Astrocyte (in vitro differentiated cells and primary cell): ENCODE results near the gene SMIM9. TPM values are rescaled to one million over a fixed set of nuclear protein-coding genes. Genes with fewer than 3 reads are reported as not detected.
"Not testable (repeated sequence)": the region's sequence is repeated elsewhere in the genome, so short reads cannot be mapped to it uniquely, and the experiment has no call there.

ENCODE experiments used
- DNase-seq: peaks from one replicate; pipeline ENCODE4 v3.0.0-alpha.2; 2010; ENCODE audit warnings: low read depth
- FAIRE-seq: peaks from 2 replicates; lab custom pipeline; 2011; peaks lifted over from hg19 to GRCh38; lab: Jason Lieb, UNC
- H2AFZ ChIP-seq: 2 replicates; pipeline ENCODE4 v1.6.0; 2012; ENCODE audit warnings: low read depth, low read length, inconsistent platforms
- H3K27ac ChIP-seq: 2 replicates; pipeline ENCODE4 v1.5.1; 2011; ENCODE audit warnings: low read depth, low read length, inconsistent platforms
- H3K27me3 ChIP-seq: 2 replicates; pipeline ENCODE4 v1.6.0; 2011; ENCODE audit warnings: low read length, inconsistent platforms; ENCODE audit not compliant: insufficient read depth
- H3K36me3 ChIP-seq: 2 replicates; pipeline ENCODE4 v1.5.1; 2011; ENCODE audit warnings: low read length, inconsistent platforms; ENCODE audit not compliant: insufficient read depth
- H3K4me1 ChIP-seq: 2 replicates; pipeline ENCODE4 v1.5.1; 2011; ENCODE audit warnings: low read length, inconsistent platforms; ENCODE audit not compliant: insufficient read depth
- H3K4me2 ChIP-seq: 2 replicates; pipeline ENCODE4 v1.6.0; 2012; ENCODE audit warnings: low read length, inconsistent platforms
- H3K4me3 ChIP-seq: 2 replicates; pipeline ENCODE4 v1.5.1; 2011; ENCODE audit warnings: low read depth, mild to moderate bottlenecking, low read length, inconsistent platforms; ENCODE audit not compliant: insufficient read depth
- H3K79me2 ChIP-seq: 2 replicates; pipeline ENCODE4 v1.6.0; 2012; ENCODE audit warnings: mild to moderate bottlenecking, low read length, inconsistent platforms; ENCODE audit not compliant: insufficient read depth
- H3K9ac ChIP-seq: 2 replicates; pipeline ENCODE4 v1.6.0; 2012; ENCODE audit warnings: mild to moderate bottlenecking, low read length, inconsistent platforms
- H3K9me3 ChIP-seq: 2 replicates; pipeline ENCODE4 v1.5.1; 2012; ENCODE audit warnings: low read depth, mild to moderate bottlenecking, low read length, inconsistent platforms; ENCODE audit not compliant: insufficient read depth
- H4K20me1 ChIP-seq: 2 replicates; pipeline ENCODE4 v1.6.0; 2012; ENCODE audit warnings: low read length, inconsistent platforms; ENCODE audit not compliant: insufficient read depth
- H3K27ac Mint-ChIP-seq: one replicate; pipeline ENCODE4 v1.8.0; 2021; ENCODE audit warnings: mild to moderate bottlenecking, mixed read lengths; ENCODE audit not compliant: unreplicated experiment
- H3K27me3 Mint-ChIP-seq: one replicate; pipeline ENCODE4 v1.8.0; 2021; ENCODE audit warnings: low read depth, mixed read lengths; ENCODE audit not compliant: unreplicated experiment
- H3K36me3 Mint-ChIP-seq: one replicate; pipeline ENCODE4 v1.8.0; 2021; ENCODE audit warnings: low read depth, mixed read lengths; ENCODE audit not compliant: unreplicated experiment
- H3K4me1 Mint-ChIP-seq: one replicate; pipeline ENCODE4 v1.8.0; 2021; ENCODE audit warnings: low read depth, mixed read lengths; ENCODE audit not compliant: unreplicated experiment
- H3K4me3 Mint-ChIP-seq: one replicate; pipeline ENCODE4 v1.8.0; 2021; ENCODE audit warnings: mild to moderate bottlenecking, moderate library complexity, mixed read lengths; ENCODE audit not compliant: unreplicated experiment
- H3K9me3 Mint-ChIP-seq: one replicate; pipeline ENCODE4 v1.8.0; 2021; ENCODE audit warnings: mild to moderate bottlenecking, mixed read lengths; ENCODE audit not compliant: unreplicated experiment
- CTCF ChIP-seq: IDR thresholded peaks from 2 replicates; pipeline ENCODE4 v1.5.1; 2011; ENCODE audit warnings: low read depth, mild to moderate bottlenecking, inconsistent platforms, low read length, moderate library complexity; ENCODE audit not compliant: insufficient read depth
- EZH2 ChIP-seq: IDR thresholded peaks from 2 replicates; pipeline ENCODE4 v1.6.1; 2012; ENCODE audit warnings: mild to moderate bottlenecking, low read length, inconsistent platforms; ENCODE audit not compliant: insufficient read depth
- total RNA-seq: library from RNA; stranded (reverse); gene quantifications from 2 replicates; pipeline ENCODE4 v1.2.1, GENCODE V29; 2021

SMIM9 gene
- total RNA-seq, 1 donor from 2014 or later = not detected

- Histone ChIP-seq H3K27ac (no peak overlapping the region), H3K4me2 (no peak overlapping the region), H3K9ac (no peak overlapping the region), H3K9me3 (no peaks in the 10 kb centered on the region), H3K4me3 (no peak overlapping the region), H3K4me1 (no peaks in the 10 kb centered on the region), H4K20me1 (no peaks in the 10 kb centered on the region), H2AFZ (no peak overlapping the region), H3K36me3 (no peaks in the 10 kb centered on the region), H3K79me2 (no peaks in the 10 kb centered on the region), H3K27me3 (no peaks in the 10 kb centered on the region)
- Mint-ChIP-seq H3K27me3 (no peaks in the 10 kb centered on the region), H3K4me3 (no peak overlapping the region), H3K4me1 (no peaks in the 10 kb centered on the region), H3K36me3 (no peaks in the 10 kb centered on the region), H3K9me3 (no peaks in the 10 kb centered on the region), H3K27ac (no peak overlapping the region)
- FAIRE-seq = no peak
- no peak for TF ChIP-seq EZH2
- DNase-seq = no peak
Measured at GRCh38 chrX:154829134-154829533, 5.3 kb downstream of the SMIM9 start.

- no peak overlapping the region for H3K4me3 ChIP-seq
- DNase-seq (no peak), FAIRE-seq (no peak)
- no peak overlapping the region for H3K9ac ChIP-seq
- no peak overlapping the region for H3K4me3 Mint-ChIP-seq
- TF ChIP-seq CTCF (no peak), EZH2 (no peak)
- H3K4me1 Mint-ChIP-seq = no peaks in the 10 kb centered on the region
- no peaks in the 10 kb centered on the region for H4K20me1 ChIP-seq
- H3K79me2 ChIP-seq = no peaks in the 10 kb centered on the region
- H3K36me3 ChIP-seq = no peaks in the 10 kb centered on the region
- H3K4me1 ChIP-seq = no peaks in the 10 kb centered on the region
- H3K36me3 Mint-ChIP-seq = no peaks in the 10 kb centered on the region
- H3K4me2 ChIP-seq = no peak overlapping the region
- no peaks in the 10 kb centered on the region for H3K9me3 Mint-ChIP-seq
- no peak overlapping the region for H3K27ac ChIP-seq
- no peaks in the 10 kb centered on the region for H3K27me3 ChIP-seq
- H3K27ac Mint-ChIP-seq = no peak overlapping the region
- H2AFZ ChIP-seq = no peak overlapping the region
- no peaks in the 10 kb centered on the region for H3K9me3 ChIP-seq
- H3K27me3 Mint-ChIP-seq = no peaks in the 10 kb centered on the region
Measured at GRCh38 chrX:154828016-154828408, 6.5 kb downstream of the SMIM9 start.

- TF ChIP-seq CTCF (no peak), EZH2 (no peak)
- no peak overlapping the region for H2AFZ ChIP-seq
- no peaks in the 10 kb centered on the region for H3K9me3 ChIP-seq
- H3K9ac ChIP-seq = no peak overlapping the region
- Mint-ChIP-seq H3K36me3 (no peaks in the 10 kb centered on the region), H3K4me3 (no peak overlapping the region), H3K27ac (no peak overlapping the region), H3K9me3 (no peaks in the 10 kb centered on the region), H3K27me3 (no peaks in the 10 kb centered on the region), H3K4me1 (no peaks in the 10 kb centered on the region)
- no peaks in the 10 kb centered on the region for H3K4me1 ChIP-seq
- DNase-seq (no peak), FAIRE-seq (peak; percentile 91)
- H3K27ac ChIP-seq = no peak overlapping the region
- H3K27me3 ChIP-seq = no peaks in the 10 kb centered on the region
- H4K20me1 ChIP-seq = no peaks in the 10 kb centered on the region
- no peak overlapping the region for H3K4me3 ChIP-seq
- no peaks in the 10 kb centered on the region for H3K79me2 ChIP-seq
- H3K4me2 ChIP-seq = no peak overlapping the region
- H3K36me3 ChIP-seq = no peaks in the 10 kb centered on the region
Measured at GRCh38 chrX:154827194-154828015, 7.1 kb downstream of the SMIM9 start.

- H3K4me1 ChIP-seq, H2AFZ ChIP-seq: not testable (repeated sequence)
Measured at GRCh38 chrX:154825586-154825985, 8.9 kb downstream of the SMIM9 start.

More at GRCh38 chrX:154825586-154825985, 8.9 kb downstream of the SMIM9 start:
- not testable (repeated sequence) for H3K36me3 ChIP-seq, FAIRE-seq, DNase-seq, H3K9ac ChIP-seq, H3K9me3 Mint-ChIP-seq, H3K4me3 Mint-ChIP-seq, H3K27ac Mint-ChIP-seq, H3K27me3 Mint-ChIP-seq, H3K4me1 Mint-ChIP-seq, H3K4me2 ChIP-seq, H3K4me3 ChIP-seq, H3K27ac ChIP-seq, H3K36me3 Mint-ChIP-seq, H4K20me1 ChIP-seq, H3K9me3 ChIP-seq, H3K27me3 ChIP-seq, H3K79me2 ChIP-seq
